Fibroblast of the aortic adventitia (primary cell): ENCODE measurements around the gene CLDN1. TPM values are rescaled to one million over a fixed set of nuclear protein-coding genes. Genes with fewer than 3 reads are reported as not detected.
A peak's percentile ranks its signal among the peaks of the same experiment; 100 is the strongest.

ENCODE experiments used
- DNase-seq: peaks from one replicate; pipeline ENCODE4 v3.0.0-alpha.2; 2010; ENCODE audit warnings: low read depth
- H3K4me3 ChIP-seq: 2 replicates; pipeline ENCODE4 v1.5.1; 2011; ENCODE audit warnings: low read depth, mild to moderate bottlenecking, control low read depth, low read length, moderate library complexity
- CTCF ChIP-seq: IDR thresholded peaks from 2 replicates; pipeline ENCODE4 v1.5.1; 2011; ENCODE audit warnings: mild to moderate bottlenecking, low read length, control low read depth, inconsistent platforms; ENCODE audit not compliant: insufficient read depth
- total RNA-seq: library from RNA; depleted of rRNA; stranded (reverse); fragments of >200 nt; gene quantifications from 2 replicates; pipeline ENCODE4 v1.2.3, GENCODE V29; 2012; ENCODE audit warnings: low replicate concordance

Gene CLDN1
- total RNA-seq, 1 donor: 0.18 TPM

GRCh38 chr3:190266913-190267290, 55.3 kb downstream of the CLDN1 start:
- no peak for TF ChIP-seq CTCF
- DNase-seq: peak; percentile 17
- H3K4me3 ChIP-seq: no peak overlapping the region

- DNase-seq: no peak
- no peak for TF ChIP-seq CTCF
- no peak overlapping the region for H3K4me3 ChIP-seq
Observed at GRCh38 chr3:190266265-190266912, 55.9 kb downstream of the CLDN1 start.

- TF ChIP-seq CTCF: no peak
- H3K4me3 ChIP-seq: no peak overlapping the region
- peak; percentile 29 for DNase-seq
Observed at GRCh38 chr3:190265796-190266195, 56.5 kb downstream of the CLDN1 start.

- H3K4me3 ChIP-seq: no peak overlapping the region
- TF ChIP-seq CTCF: no peak
- peak; percentile 11 for DNase-seq
Observed at GRCh38 chr3:190265126-190265525, 57.1 kb downstream of the CLDN1 start.

- no peak overlapping the region for H3K4me3 ChIP-seq
- TF ChIP-seq CTCF: no peak
- DNase-seq: no peak
Observed at GRCh38 chr3:190261740-190262139, 60.5 kb downstream of the CLDN1 start.

- DNase-seq: no peak
- no peak overlapping the region for H3K4me3 ChIP-seq
- TF ChIP-seq CTCF: no peak
Observed at GRCh38 chr3:190261015-190261414, 61.2 kb downstream of the CLDN1 start.

- no peak overlapping the region for H3K4me3 ChIP-seq
- no peak for DNase-seq
- no peak for TF ChIP-seq CTCF
Observed at GRCh38 chr3:190260301-190260700, 61.9 kb downstream of the CLDN1 start.
